CD4-positive, CD25-positive, alpha-beta regulatory T cell (primary cell): ENCODE measurements around the gene PPP3CA. TPM values are rescaled to one million over a fixed set of nuclear protein-coding genes. Genes with fewer than 3 reads are reported as not detected.

ENCODE experiments used
- ATAC-seq, 2 donors: fragments of 150-1000 bp; cut with Tn5 transposase; one replicate each; pipeline ENCODE4 v1.10.0; 2021; ENCODE audit warnings: low read depth in 2 of 2, moderate number of reproducible peaks in 2 of 2, moderate library complexity in 1 of 2
- DNase-seq, 3 donors: peaks; one replicate each; pipeline versions ENCODE4 v3.0.0 to v3.0.0-alpha.2; 2012 to 2022; ENCODE audit warnings: mixed read lengths in 1 of 3
- H3K27ac ChIP-seq: one replicate; pipeline ENCODE4 v1.7.0; 2013; ENCODE audit warnings: mild to moderate bottlenecking, low read length; ENCODE audit not compliant: insufficient read depth, poor library complexity, severe bottlenecking
- H3K27me3 ChIP-seq: one replicate; pipeline ENCODE4 v1.7.0; 2013; ENCODE audit warnings: low read length; ENCODE audit not compliant: control insufficient read depth, insufficient read depth
- H3K36me3 ChIP-seq: one replicate; pipeline ENCODE4 v1.7.0; 2013; ENCODE audit warnings: mild to moderate bottlenecking, low read length, moderate library complexity; ENCODE audit not compliant: control insufficient read depth, insufficient read depth
- H3K4me1 ChIP-seq: 2 replicates; pipeline ENCODE4 v1.7.0; 2013; ENCODE audit warnings: mild to moderate bottlenecking, low read length; ENCODE audit not compliant: insufficient read depth, control insufficient read depth, poor library complexity, severe bottlenecking
- H3K4me3 ChIP-seq: one replicate; pipeline ENCODE4 v1.7.0; 2013; ENCODE audit warnings: low read depth, mild to moderate bottlenecking, low read length, moderate library complexity
- H3K9me3 ChIP-seq, 2 experiments: 1 replicate in 1 of 2; 2 replicates in 1 of 2; pipeline ENCODE4 v1.7.0; 2013; ENCODE audit warnings: low read length in 2 of 2, mild to moderate bottlenecking in 1 of 2, moderate library complexity in 1 of 2; ENCODE audit not compliant: control insufficient read depth in 2 of 2
- H3K27ac Mint-ChIP-seq, 3 donors: one replicate each; pipeline ENCODE4 v1.8.0; 2020 to 2022; ENCODE audit warnings: mild to moderate bottlenecking in 3 of 3, mixed read lengths in 3 of 3, moderate library complexity in 2 of 3
- H3K27me3 Mint-ChIP-seq: one replicate; pipeline ENCODE4 v1.8.0; 2022; ENCODE audit warnings: mild to moderate bottlenecking, mixed read lengths
- H3K36me3 Mint-ChIP-seq: one replicate; pipeline ENCODE4 v1.8.0; 2020; ENCODE audit warnings: mixed read lengths
- H3K4me1 Mint-ChIP-seq, 4 donors: one replicate each; pipeline ENCODE4 v1.8.0; 2020 to 2022; ENCODE audit warnings: mixed read lengths in 4 of 4, mild to moderate bottlenecking in 1 of 4
- H3K4me3 Mint-ChIP-seq, 4 donors: one replicate each; pipeline ENCODE4 v1.8.0; 2020 to 2022; ENCODE audit warnings: mild to moderate bottlenecking in 4 of 4, mixed read lengths in 4 of 4, moderate library complexity in 3 of 4
- H3K9me3 Mint-ChIP-seq, 7 donors: one replicate each; pipeline ENCODE4 v1.8.0; 2020 to 2022; ENCODE audit warnings: mixed read lengths in 7 of 7, mild to moderate bottlenecking in 3 of 7, moderate library complexity in 2 of 7
- polyA plus RNA-seq, 4 donors: library from polyadenylated mRNA; unstranded; fragments of 300-500 nt; fragmentation: Illumina TruSeq; gene quantifications; one replicate each; pipeline ENCODE4 v1.2.3, GENCODE V29; 2021
- total RNA-seq: library from RNA; stranded (reverse); gene quantifications from one replicate; pipeline ENCODE4 v1.2.3, GENCODE V29; 2022

Gene PPP3CA
- total and polyA plus RNA-seq, 5 donors from 2014 or later, result 5.2 to 31.1 (median 6.7) TPM

GRCh38 chr4:101295691-101296090, 51.6 kb downstream of the PPP3CA start:
- no peaks in the 10 kb centered on the region for H3K36me3 ChIP-seq
- DNase-seq, result no peak
- no peaks in the 10 kb centered on the region for H3K9me3 ChIP-seq
- no peak for ATAC-seq
- H3K4me1 ChIP-seq, result peaks cover 10% of the 10 kb centered on the region
- no peak overlapping the region for H3K4me3 ChIP-seq
- no peaks in the 10 kb centered on the region for H3K9me3 Mint-ChIP-seq
- no peak overlapping the region for H3K27ac Mint-ChIP-seq
- H3K4me1 Mint-ChIP-seq, result peaks cover 17 to 34% (median 28%) of the 10 kb centered on the region in 4 donors
- no peaks in the 10 kb centered on the region for H3K27me3 Mint-ChIP-seq
- peaks cover 4% of the 10 kb centered on the region for H3K36me3 Mint-ChIP-seq
- H3K4me3 Mint-ChIP-seq, result no peak overlapping the region
- H3K27me3 ChIP-seq, result no peaks in the 10 kb centered on the region
- no peak overlapping the region for H3K27ac ChIP-seq

GRCh38 chr4:101294597-101294996, 52.7 kb downstream of the PPP3CA start:
- Mint-ChIP-seq H3K27ac (no peak overlapping the region), H3K27me3 (no peaks in the 10 kb centered on the region), H3K4me1 (peaks cover 15 to 40% (median 27%) of the 10 kb centered on the region in 4 donors), H3K9me3 (no peaks in the 10 kb centered on the region), H3K36me3 (peaks cover 4% of the 10 kb centered on the region), H3K4me3 (no peak overlapping the region)
- H3K9me3 ChIP-seq, result no peaks in the 10 kb centered on the region
- H3K27ac ChIP-seq, result no peak overlapping the region
- H3K27me3 ChIP-seq, result no peaks in the 10 kb centered on the region
- H3K4me3 ChIP-seq, result no peak overlapping the region
- DNase-seq, result no peak
- no peaks in the 10 kb centered on the region for H3K36me3 ChIP-seq
- peaks cover under 1% of the 10 kb centered on the region for H3K4me1 ChIP-seq
- ATAC-seq, result no peak

- H3K4me1 ChIP-seq, result no peaks in the 10 kb centered on the region
- H3K36me3 Mint-ChIP-seq, result peaks cover 4% of the 10 kb centered on the region
- no peak overlapping the region for H3K4me3 Mint-ChIP-seq
- no peaks in the 10 kb centered on the region for H3K27me3 ChIP-seq
- ATAC-seq (no peak), DNase-seq (no peak)
- H3K9me3 Mint-ChIP-seq, result no peaks in the 10 kb centered on the region
- no peaks in the 10 kb centered on the region for H3K36me3 ChIP-seq
- H3K9me3 ChIP-seq, result no peaks in the 10 kb centered on the region
- H3K4me3 ChIP-seq, result no peak overlapping the region
- no peak overlapping the region for H3K27ac Mint-ChIP-seq
- no peak overlapping the region for H3K27ac ChIP-seq
- no peaks in the 10 kb centered on the region for H3K27me3 Mint-ChIP-seq
- H3K4me1 Mint-ChIP-seq, result peaks cover 24 to 47% (median 31%) of the 10 kb centered on the region in 4 donors
Observed at GRCh38 chr4:101292901-101293300, 54.4 kb downstream of the PPP3CA start.

GRCh38 chr4:101292214-101292613, 55.1 kb downstream of the PPP3CA start:
- Mint-ChIP-seq H3K27ac (no peak overlapping the region), H3K4me1 (peaks cover 31 to 52% (median 36%) of the 10 kb centered on the region in 4 donors), H3K4me3 (no peak overlapping the region), H3K36me3 (peaks cover 4% of the 10 kb centered on the region), H3K9me3 (no peaks in the 10 kb centered on the region), H3K27me3 (no peaks in the 10 kb centered on the region)
- Histone ChIP-seq H3K36me3 (no peaks in the 10 kb centered on the region), H3K4me1 (no peaks in the 10 kb centered on the region), H3K9me3 (no peaks in the 10 kb centered on the region), H3K27ac (no peak overlapping the region), H3K27me3 (no peaks in the 10 kb centered on the region), H3K4me3 (no peak overlapping the region)
- ATAC-seq (no peak), DNase-seq (no peak)

- H3K27ac Mint-ChIP-seq, result no peak overlapping the region
- no peaks in the 10 kb centered on the region for H3K27me3 Mint-ChIP-seq
- Histone ChIP-seq H3K4me3 (no peak overlapping the region), H3K36me3 (no peaks in the 10 kb centered on the region), H3K27ac (no peak overlapping the region), H3K9me3 (no peaks in the 10 kb centered on the region), H3K4me1 (no peaks in the 10 kb centered on the region), H3K27me3 (no peaks in the 10 kb centered on the region)
- no peak overlapping the region for H3K4me3 Mint-ChIP-seq
- H3K4me1 Mint-ChIP-seq, result peaks cover 32 to 51% (median 38%) of the 10 kb centered on the region in 4 donors
- ATAC-seq (no peak), DNase-seq (no peak)
- H3K9me3 Mint-ChIP-seq, result no peaks in the 10 kb centered on the region
- peaks cover 4% of the 10 kb centered on the region for H3K36me3 Mint-ChIP-seq
Observed at GRCh38 chr4:101291198-101291597, 56.1 kb downstream of the PPP3CA start.

GRCh38 chr4:101290654-101291053, 56.7 kb downstream of the PPP3CA start:
- Mint-ChIP-seq H3K4me3 (no peak overlapping the region), H3K9me3 (no peaks in the 10 kb centered on the region), H3K27ac (no peak overlapping the region), H3K4me1 (peaks cover 32 to 51% (median 39%) of the 10 kb centered on the region in 4 donors), H3K36me3 (peaks cover 4% of the 10 kb centered on the region), H3K27me3 (no peaks in the 10 kb centered on the region)
- no peaks in the 10 kb centered on the region for H3K27me3 ChIP-seq
- no peak for ATAC-seq
- H3K27ac ChIP-seq, result no peak overlapping the region
- H3K4me1 ChIP-seq, result no peaks in the 10 kb centered on the region
- H3K36me3 ChIP-seq, result no peaks in the 10 kb centered on the region
- no peak for DNase-seq
- H3K9me3 ChIP-seq, result no peaks in the 10 kb centered on the region
- H3K4me3 ChIP-seq, result no peak overlapping the region

GRCh38 chr4:101289306-101289705, 58.0 kb downstream of the PPP3CA start:
- ATAC-seq (no peak), DNase-seq (no peak)
- H3K27me3 ChIP-seq, result no peaks in the 10 kb centered on the region
- Mint-ChIP-seq H3K27ac (no peak overlapping the region), H3K9me3 (peaks cover 0 to 4% (median 0%) of the 10 kb centered on the region in 7 donors), H3K36me3 (peaks cover 4% of the 10 kb centered on the region), H3K27me3 (no peaks in the 10 kb centered on the region), H3K4me3 (no peak overlapping the region), H3K4me1 (peaks cover 37 to 57% (median 47%) of the 10 kb centered on the region in 4 donors)
- H3K4me1 ChIP-seq, result peaks cover 3% of the 10 kb centered on the region
- H3K4me3 ChIP-seq, result no peak overlapping the region
- H3K9me3 ChIP-seq, result no peaks in the 10 kb centered on the region
- H3K36me3 ChIP-seq, result no peaks in the 10 kb centered on the region
- no peak overlapping the region for H3K27ac ChIP-seq

- Mint-ChIP-seq H3K4me1 (peaks cover 35 to 55% (median 48%) of the 10 kb centered on the region in 4 donors), H3K4me3 (no peak overlapping the region), H3K9me3 (peaks cover 0 to 5% (median 0%) of the 10 kb centered on the region in 7 donors), H3K27ac (no peak overlapping the region), H3K27me3 (no peaks in the 10 kb centered on the region), H3K36me3 (peaks cover under 1% of the 10 kb centered on the region)
- no peak for DNase-seq
- Histone ChIP-seq H3K9me3 (no peaks in the 10 kb centered on the region), H3K27ac (no peak overlapping the region), H3K27me3 (no peaks in the 10 kb centered on the region), H3K36me3 (no peaks in the 10 kb centered on the region), H3K4me1 (peaks cover 3% of the 10 kb centered on the region), H3K4me3 (no peak overlapping the region)
- no peak for ATAC-seq
Observed at GRCh38 chr4:101288365-101289145, 58.8 kb downstream of the PPP3CA start.
